Adipocyte (in vitro differentiated cells): Measurements from ENCODE around the gene RPP25.
"Not testable (repeated sequence)": the region's sequence is repeated elsewhere in the genome, so short reads cannot be mapped to it uniquely, and the experiment has no call there.

Source experiments
- DNase-seq: peaks from one replicate; pipeline ENCODE4 v3.0.0-alpha.2; 2015; ENCODE audit warnings: low read depth
- H3K27me3 ChIP-seq: replicated peaks from 2 replicates; pipeline ENCODE4 v1.7.0; 2013; ENCODE audit warnings: mild to moderate bottlenecking, low read length, moderate library complexity; ENCODE audit not compliant: control insufficient read depth, insufficient read depth
- H3K36me3 ChIP-seq: 2 replicates; pipeline ENCODE4 v1.7.0; 2013; ENCODE audit warnings: low read length, mild to moderate bottlenecking, moderate library complexity; ENCODE audit not compliant: control insufficient read depth, insufficient read depth, severe bottlenecking
- H3K4me1 ChIP-seq: 2 replicates; pipeline ENCODE4 v1.7.0; 2013; ENCODE audit warnings: mild to moderate bottlenecking, low read length, moderate library complexity; ENCODE audit not compliant: control insufficient read depth, insufficient read depth
- H3K4me3 ChIP-seq: 2 replicates; pipeline ENCODE4 v1.7.0; 2013; ENCODE audit warnings: mild to moderate bottlenecking, low read length, moderate library complexity
- H3K9ac ChIP-seq: 2 replicates; pipeline ENCODE4 v1.7.0; 2013; ENCODE audit warnings: mild to moderate bottlenecking, low read length, moderate library complexity
- H3K9me3 ChIP-seq: 2 replicates; pipeline ENCODE4 v1.7.0; 2013; ENCODE audit warnings: mild to moderate bottlenecking, low read length, moderate library complexity; ENCODE audit not compliant: control insufficient read depth

Gene RPP25

DNA sequence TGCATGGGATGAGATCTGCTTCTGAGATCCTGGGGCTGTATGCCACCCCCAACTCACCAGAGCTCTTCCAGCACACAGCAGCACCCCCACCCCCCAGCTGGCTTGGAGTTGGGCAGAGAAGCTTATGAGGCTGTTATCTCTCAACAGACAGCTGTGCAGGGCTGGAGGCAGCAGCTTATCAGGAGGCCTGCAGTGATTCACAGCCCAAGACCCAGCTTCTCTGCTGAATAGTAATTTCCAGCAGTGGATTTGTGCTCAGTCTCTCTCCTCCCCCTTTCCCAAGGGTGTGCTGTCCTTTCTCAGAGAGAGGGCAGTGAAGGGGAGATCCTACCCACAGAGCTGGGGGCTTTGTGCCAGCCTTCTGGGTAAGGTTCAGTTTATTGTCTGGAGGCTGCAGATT is 2.1 kb downstream of the RPP25 start:
- H3K9ac ChIP-seq, result no peak overlapping the region
- DNase-seq, result peak; percentile 32
- no peaks in the 10 kb centered on the region for H3K36me3 ChIP-seq
- peaks cover 36% of the 10 kb centered on the region for H3K4me1 ChIP-seq
- no peak overlapping the region for H3K4me3 ChIP-seq
- peaks cover 15% of the 10 kb centered on the region for H3K27me3 ChIP-seq
- no peaks in the 10 kb centered on the region for H3K9me3 ChIP-seq

DNA sequence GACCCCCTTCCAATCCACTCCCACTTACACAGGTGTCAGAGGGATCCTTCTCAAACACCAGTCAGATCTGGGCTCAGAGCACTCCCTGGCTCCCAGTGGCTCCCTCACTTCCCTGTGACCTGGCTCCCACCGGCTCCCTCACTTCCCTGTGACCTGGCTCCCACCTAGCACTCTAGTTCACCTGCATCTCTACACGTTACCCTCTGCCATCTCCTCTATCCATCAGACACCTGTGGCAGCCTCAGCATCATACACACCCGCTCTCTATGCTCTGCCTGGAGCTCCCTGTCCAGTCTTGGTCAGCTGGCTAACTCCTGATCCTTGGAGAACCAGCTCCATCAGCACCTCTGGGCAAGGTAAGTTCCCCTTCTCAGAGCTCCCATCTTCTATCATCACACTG is 5.6 kb downstream of the RPP25 start:
- no peaks in the 10 kb centered on the region for H3K27me3 ChIP-seq
- H3K4me1 ChIP-seq, result peaks cover 21% of the 10 kb centered on the region
- no peak overlapping the region for H3K9ac ChIP-seq
- no peak overlapping the region for H3K4me3 ChIP-seq
- H3K36me3 ChIP-seq, result no peaks in the 10 kb centered on the region
- no peak for DNase-seq
- no peaks in the 10 kb centered on the region for H3K9me3 ChIP-seq

DNA sequence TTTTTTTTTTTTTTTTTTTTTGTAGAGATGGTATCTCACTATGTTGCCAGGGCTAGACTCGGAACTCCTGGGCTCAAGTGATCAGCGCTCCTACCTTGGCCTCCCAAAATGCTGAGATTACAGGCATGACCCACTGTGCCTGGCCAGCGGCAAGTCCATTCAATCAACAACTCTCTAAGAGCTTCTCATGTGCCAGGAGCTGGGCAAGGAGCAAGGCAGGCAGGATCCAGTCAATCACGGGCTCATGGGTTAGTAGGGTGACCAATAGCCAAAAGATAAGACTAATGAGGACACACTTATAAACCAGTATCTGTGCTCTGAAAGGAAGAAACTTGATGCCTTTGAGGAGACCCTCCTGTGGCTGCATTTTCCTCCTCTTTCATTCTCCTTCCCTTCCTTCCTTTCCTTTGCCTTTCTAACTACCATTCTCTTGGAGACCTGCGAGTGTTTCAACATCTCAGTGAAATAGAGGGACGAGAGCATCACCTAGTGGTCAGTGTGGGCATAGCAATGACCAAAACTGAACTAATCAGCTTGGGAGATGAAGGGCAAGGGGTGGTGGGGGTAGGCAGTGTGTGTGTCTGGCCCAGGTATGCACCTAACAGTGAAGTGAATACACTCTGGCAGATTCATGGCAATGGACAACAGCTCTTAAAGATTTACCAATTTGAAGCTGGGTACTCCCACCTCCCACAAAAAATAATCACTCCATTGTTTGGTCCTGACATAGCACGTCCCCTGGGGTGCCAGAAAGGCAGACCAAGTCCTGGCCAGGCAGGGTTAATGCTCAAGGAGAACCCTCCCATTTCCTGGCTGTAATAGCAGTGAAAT is 6.3 kb downstream of the RPP25 start:
- no peak overlapping the region for H3K4me3 ChIP-seq
- H3K4me1 ChIP-seq, result peaks cover 14% of the 10 kb centered on the region
- H3K9ac ChIP-seq, result no peak overlapping the region
- H3K9me3 ChIP-seq, result no peaks in the 10 kb centered on the region
- DNase-seq, result peak; percentile 92
- H3K36me3 ChIP-seq, result no peaks in the 10 kb centered on the region
- no peaks in the 10 kb centered on the region for H3K27me3 ChIP-seq

DNA sequence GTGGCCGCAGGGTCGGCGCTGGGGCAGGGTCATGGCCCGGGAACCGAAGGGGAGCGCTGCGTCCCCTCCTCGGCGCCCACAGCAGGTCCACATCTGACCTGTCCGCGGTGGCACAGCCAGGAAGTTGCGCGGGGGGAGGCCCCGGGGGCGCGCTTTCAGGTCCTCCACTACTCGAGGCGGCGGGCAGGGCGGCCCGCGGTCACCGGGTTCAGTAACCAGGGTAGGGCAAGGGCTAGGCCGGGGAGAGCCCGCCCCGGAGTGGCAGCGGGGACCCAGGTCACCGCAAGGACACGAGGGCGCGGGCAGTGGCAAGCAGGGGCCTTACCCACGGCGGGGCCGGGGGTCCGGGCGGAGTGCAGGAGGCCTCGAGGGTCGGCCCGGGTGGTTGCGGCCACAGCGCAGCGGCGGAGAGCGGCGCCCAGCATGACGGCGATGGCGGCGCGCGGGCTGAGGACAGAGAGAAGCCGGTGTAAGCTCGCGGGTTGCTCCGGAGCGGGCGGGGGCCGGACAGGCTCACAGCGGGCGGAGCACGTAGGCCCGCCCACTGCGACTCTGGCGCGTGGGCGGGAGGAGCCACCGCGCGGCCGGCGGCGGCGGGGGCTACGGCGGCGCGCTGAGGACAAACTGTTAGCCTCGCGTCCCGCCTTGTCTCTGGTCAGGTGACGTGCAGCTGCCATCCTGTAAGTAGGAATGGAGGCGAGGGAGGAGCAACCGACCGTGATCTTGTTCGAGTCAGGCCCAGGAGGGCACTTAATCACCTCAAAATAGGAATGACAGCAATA is 18.8 kb downstream of the RPP25 start, which contains the start of gene COX5A:
Gene COX5A (minus strand): TSS at position 484 of the 782 bp plus-strand sequence. CDS start 59 bp downstream, at position 425.
- Histone ChIP-seq H3K27me3 (no peaks in the 10 kb centered on the region), H3K9me3 (no peaks in the 10 kb centered on the region), H3K4me3 (peak within 1 kb of the TSS; percentile 98), H3K9ac (peak within 1 kb of the TSS; percentile 97), H3K36me3 (peaks cover 4% of the 10 kb centered on the region), H3K4me1 (peaks cover 13% of the 10 kb centered on the region)
- DNase-seq, result peak; percentile 98

DNA sequence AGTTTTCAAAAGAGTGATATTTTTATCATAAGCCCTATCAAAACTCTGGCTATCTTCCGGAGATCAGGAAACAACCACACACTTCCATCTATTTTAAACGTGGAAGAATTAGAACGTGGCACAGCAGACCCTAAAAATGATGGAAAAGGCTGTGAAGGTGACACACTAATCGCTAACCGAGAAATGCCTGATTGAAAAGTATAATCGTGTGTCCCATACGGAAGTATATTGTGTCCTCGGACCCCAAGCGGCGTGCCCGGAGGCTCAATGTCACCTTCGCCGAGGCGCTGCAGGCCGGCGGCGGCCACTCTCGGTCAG is 19.3 kb downstream of the RPP25 start:
- peak overlapping the region; percentile 97 for H3K9ac ChIP-seq

DNA sequence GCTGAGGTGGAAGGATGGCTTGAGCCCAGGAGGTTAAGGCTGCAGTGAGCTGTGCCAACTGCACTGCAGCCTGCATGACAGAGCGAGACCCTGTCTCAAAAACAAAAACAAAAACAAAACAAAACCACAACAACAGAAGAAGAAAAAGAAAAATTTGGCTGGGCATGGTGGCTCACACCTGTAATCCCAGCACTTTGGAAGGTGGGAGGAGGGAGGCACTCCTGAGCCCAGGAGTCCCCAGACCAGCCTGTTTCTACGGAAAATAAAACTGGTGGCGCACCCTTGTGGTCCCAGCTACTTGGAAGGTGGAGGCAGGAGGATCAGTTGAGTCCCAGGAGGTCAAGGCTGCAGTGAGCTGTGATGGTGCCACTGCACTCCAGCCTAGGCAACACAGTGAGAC is 21.4 kb downstream of the RPP25 start:
- not testable (repeated sequence) for H3K9ac ChIP-seq, DNase-seq, H3K27me3 ChIP-seq, H3K36me3 ChIP-seq, H3K9me3 ChIP-seq, H3K4me3 ChIP-seq
- H3K4me1 ChIP-seq, result peaks cover 13% of the 10 kb centered on the region

More for the DNA sequence above, 19.3 kb downstream of the RPP25 start:
- Histone ChIP-seq H3K27me3 (no peaks in the 10 kb centered on the region), H3K4me3 (peak overlapping the region; percentile 98), H3K36me3 (peaks cover 4% of the 10 kb centered on the region), H3K9me3 (no peaks in the 10 kb centered on the region), H3K4me1 (peaks cover 13% of the 10 kb centered on the region)
- DNase-seq, result no peak

DNA sequence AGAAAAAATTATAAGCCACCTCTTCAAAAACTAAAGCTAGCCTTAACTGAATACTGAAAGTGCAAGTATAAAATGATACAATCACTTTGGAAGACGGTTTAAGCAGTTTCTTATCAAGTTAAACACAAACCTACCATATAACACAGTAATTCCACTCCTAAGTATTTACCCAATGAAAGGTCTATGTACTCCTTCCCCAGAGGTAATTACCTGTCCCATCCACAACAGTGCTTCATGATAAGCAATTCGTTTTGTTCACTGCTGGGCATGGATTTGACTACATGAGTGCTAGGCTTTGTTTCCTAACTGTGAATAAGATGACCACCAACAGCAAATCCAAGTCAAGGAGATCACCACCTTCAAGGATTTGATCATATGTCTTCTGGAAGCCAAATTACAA is 23.0 kb downstream of the RPP25 start:
- Histone ChIP-seq H3K27me3 (no peaks in the 10 kb centered on the region), H3K4me3 (no peak overlapping the region), H3K4me1 (peaks cover 13% of the 10 kb centered on the region), H3K9ac (no peak overlapping the region), H3K36me3 (peaks cover 19% of the 10 kb centered on the region), H3K9me3 (no peaks in the 10 kb centered on the region)
- no peak for DNase-seq

DNA sequence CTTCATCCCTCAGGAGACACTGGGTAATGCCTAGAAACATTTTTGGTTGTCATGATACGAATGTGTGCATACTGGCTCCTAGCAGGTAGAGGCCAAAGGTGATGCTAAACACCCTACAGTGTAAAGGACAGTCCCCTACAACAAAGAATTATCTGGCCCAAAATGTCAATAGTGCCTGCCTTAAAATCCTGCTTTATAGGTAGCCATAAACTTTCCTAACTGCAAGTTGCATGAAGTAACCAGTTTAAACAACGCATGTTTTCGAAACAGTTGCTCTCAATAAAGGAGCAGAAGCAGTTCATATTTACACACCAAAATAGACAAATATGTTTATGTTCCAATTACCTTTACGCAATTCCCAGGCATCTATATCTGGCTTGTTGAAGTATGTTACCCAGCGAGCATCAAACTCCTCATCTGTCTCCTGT is 27.8 kb downstream of the RPP25 start:
- H3K4me3 ChIP-seq, result no peak overlapping the region
- no peak overlapping the region for H3K9ac ChIP-seq
- H3K27me3 ChIP-seq, result no peaks in the 10 kb centered on the region
- DNase-seq, result no peak
- H3K4me1 ChIP-seq, result no peaks in the 10 kb centered on the region
- peaks cover 52% of the 10 kb centered on the region for H3K36me3 ChIP-seq
- no peaks in the 10 kb centered on the region for H3K9me3 ChIP-seq

DNA sequence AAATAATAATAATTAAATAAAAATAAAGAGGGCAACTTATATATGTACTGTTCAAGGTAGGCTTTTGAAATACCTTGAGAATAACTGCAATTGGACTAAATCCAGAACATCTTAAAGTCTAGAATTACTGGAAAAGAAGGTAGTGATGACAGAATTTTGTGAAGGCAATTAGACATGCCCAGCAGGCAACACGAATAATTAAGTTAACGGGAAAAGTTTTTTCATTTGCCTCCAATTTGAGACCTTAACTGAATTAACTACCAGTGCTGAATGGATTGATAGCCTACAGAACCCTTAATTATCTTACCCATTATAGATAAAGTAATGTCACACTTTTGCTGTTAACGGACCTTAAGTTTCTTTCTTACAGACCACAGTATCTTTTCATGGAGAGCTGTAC is 32.0 kb downstream of the RPP25 start:
- H3K9ac ChIP-seq, result no peak overlapping the region
- H3K27me3 ChIP-seq, result no peaks in the 10 kb centered on the region
- H3K4me3 ChIP-seq, result no peak overlapping the region
- DNase-seq, result no peak
- no peaks in the 10 kb centered on the region for H3K4me1 ChIP-seq
- peaks cover 84% of the 10 kb centered on the region for H3K36me3 ChIP-seq
- H3K9me3 ChIP-seq, result no peaks in the 10 kb centered on the region

DNA sequence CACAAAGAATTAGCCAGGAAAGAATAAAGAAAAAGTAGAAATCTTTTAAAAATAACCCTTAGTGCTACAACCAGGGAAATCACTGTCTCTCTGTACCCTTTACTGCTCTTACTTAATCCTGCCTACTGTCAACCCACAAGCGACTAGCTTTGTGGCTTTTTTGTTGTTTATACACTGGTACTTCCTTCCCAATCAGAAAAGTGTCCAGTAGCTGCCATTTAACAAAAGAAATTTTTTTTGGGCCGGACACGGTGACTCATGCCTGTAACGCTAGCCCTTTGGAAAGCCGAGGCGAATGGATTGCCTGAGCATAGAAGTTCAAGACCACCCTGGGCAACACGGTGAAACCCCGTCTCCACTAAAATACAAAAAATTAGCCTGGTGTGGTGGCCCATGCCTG is 36.1 kb downstream of the RPP25 start:
- Histone ChIP-seq H3K4me1 (no peaks in the 10 kb centered on the region), H3K9ac (no peak overlapping the region), H3K9me3 (no peaks in the 10 kb centered on the region), H3K36me3 (peaks cover 84% of the 10 kb centered on the region), H3K4me3 (no peak overlapping the region), H3K27me3 (no peaks in the 10 kb centered on the region)
- DNase-seq, result no peak

DNA sequence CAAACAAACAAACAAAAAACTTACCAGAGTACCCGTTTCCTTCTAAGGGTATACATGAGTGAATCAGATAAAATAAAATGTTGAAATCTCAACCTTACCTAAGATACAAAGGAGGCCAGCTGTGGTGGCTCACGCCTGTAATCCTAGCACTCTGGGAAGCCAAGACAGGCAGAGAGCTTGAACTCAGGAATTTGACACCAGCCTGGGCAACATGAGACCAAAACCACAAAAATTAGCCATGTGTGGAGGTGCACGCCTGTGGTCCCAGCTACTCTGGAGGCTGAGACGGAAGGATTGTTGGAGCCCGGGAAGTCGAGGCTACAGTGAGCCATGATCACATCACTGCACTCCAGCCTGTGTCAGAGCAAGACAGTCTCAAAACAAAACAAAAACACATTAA is 38.9 kb downstream of the RPP25 start:
- no peak for DNase-seq
- Histone ChIP-seq H3K9me3 (no peaks in the 10 kb centered on the region), H3K4me3 (no peak overlapping the region), H3K9ac (no peak overlapping the region), H3K27me3 (no peaks in the 10 kb centered on the region), H3K4me1 (peaks cover 6% of the 10 kb centered on the region), H3K36me3 (peaks cover 76% of the 10 kb centered on the region)
